Activated T-cell treated with anti-CD3 and anti-CD28 coated beads for 24 hours (primary cell): Measurements from ENCODE around the gene TRMT2B.
A peak's percentile ranks its signal among the peaks of the same experiment; 100 is the strongest.
"Not testable (repeated sequence)": the region's sequence is repeated elsewhere in the genome, so short reads cannot be mapped to it uniquely, and the experiment has no call there.

Experiments
- DNase-seq: peaks from one replicate; pipeline ENCODE4 v3.0.0-alpha.2; 2020; ENCODE audit warnings: low read depth

TRMT2B gene, protein sequence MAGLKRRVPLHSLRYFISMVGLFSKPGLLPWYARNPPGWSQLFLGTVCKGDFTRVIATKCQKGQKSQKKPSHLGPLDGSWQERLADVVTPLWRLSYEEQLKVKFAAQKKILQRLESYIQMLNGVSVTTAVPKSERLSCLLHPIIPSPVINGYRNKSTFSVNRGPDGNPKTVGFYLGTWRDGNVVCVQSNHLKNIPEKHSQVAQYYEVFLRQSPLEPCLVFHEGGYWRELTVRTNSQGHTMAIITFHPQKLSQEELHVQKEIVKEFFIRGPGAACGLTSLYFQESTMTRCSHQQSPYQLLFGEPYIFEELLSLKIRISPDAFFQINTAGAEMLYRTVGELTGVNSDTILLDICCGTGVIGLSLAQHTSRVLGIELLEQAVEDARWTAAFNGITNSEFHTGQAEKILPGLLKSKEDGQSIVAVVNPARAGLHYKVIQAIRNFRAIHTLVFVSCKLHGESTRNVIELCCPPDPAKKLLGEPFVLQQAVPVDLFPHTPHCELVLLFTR

DNA sequence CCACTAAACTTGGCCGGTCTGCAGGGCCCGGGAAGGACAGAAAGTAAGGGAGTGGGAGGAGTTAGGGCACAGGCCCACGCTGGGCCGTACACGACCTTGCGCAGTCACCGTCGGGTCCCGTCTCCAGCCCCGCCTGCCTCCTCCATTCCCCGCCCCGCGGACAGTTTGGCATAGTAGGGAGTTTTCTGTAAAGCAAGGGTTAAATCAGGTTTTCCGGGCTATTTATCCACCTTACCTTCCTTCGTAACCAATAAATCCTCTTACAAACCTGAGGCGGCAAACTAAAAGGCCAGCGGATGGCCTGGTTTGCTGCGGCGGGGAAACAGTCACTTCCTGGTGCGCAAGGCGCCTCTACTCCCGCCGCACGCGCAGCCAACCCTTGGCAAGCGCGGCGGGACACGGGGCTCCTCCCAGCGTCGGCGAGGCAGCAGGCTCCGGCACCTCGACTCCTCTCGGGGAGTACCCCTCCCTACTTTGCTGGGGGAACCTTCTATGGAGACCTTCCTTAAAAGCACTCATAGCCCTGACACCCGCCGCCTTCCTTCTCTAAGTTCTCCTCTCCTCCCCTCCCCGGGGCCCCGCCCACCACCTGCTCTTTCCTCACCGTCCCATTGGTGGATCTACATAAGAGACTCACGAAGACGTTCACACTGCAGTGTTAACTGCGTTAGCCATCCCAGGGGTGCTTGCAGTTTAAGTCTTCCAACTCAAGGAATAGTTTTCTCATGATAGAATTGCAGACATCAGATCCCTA is at the start of gene TRMT2B:
Gene TRMT2B, minus strand, starts transcription at position 563 of the 754 bp plus-strand sequence. CDS start 9,822 bp downstream, outside the sequence.
- peak; percentile 60 for DNase-seq

DNA sequence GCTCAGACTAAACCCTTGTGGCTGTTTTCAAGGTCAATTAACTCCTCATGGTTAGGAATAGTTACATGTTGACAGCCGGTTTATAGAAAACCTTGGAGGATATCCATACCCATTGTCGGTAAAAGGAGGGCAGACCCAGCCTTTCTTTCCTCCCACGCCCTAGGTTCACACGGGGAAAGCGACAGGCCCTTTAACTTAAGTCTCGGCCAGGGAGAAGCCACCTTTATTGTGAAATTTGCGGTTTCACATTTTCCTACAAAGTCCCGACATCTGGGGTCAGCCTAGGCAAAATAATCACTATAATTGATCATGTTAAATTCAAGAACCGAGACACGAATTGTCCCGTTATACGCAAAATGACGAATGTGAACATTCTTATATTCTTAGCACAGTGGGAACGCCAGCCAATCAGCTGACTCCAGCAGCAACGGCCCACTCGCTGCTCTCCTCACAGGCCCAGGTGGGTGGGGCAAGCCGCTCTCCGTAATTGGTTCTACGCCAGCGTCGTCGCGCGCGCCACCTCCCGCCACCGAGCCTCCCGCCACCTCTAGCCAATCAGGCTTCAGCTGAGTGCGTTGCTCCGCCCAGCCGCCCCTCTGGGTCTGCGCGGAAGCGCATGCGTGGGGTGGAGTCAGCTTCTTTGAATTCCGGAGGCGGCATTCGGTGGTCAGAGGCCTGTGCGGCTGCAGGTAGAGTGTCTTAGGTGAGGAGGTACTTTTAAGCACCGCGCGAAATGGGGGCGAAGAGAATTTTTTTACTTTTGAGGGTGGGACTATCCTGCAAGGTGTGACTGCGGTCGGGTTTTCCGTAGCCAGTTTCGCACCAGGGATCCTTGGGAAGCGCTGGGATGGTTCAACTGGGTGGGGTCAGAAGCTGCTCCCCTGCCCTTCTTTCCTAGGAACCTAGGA is 45.9 kb upstream of the TRMT2B start, which contains the start of gene CENPI:
Gene CENPI, plus strand, starts transcription at position 659 of the 908 bp plus-strand sequence. CDS start 2,867 bp downstream, outside the sequence.
- DNase-seq: peak; percentile 87

DNA sequence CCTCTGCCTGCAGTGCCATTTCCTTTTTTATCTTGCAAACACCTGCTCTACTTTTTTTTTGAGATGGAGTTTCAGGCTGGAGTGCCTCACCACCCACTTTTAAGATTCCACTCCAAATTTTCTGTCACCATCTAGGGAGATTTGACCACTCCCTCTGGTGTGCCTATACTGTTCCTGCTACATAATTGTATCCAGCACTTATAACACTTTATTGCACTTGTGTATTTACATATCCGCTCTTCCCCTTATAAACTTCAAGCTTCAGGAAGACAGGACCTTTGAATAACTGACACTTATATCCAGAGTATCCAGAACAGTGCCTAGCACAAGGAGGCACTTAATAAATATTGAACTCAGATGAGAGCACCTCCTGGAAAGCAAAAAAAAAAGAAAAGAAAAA is 39.9 kb upstream of the TRMT2B start:
- no peak for DNase-seq

- no peak for DNase-seq
Observed at GRCh38 chrX:101081231-101081630, 29.3 kb upstream of the TRMT2B start.

DNA sequence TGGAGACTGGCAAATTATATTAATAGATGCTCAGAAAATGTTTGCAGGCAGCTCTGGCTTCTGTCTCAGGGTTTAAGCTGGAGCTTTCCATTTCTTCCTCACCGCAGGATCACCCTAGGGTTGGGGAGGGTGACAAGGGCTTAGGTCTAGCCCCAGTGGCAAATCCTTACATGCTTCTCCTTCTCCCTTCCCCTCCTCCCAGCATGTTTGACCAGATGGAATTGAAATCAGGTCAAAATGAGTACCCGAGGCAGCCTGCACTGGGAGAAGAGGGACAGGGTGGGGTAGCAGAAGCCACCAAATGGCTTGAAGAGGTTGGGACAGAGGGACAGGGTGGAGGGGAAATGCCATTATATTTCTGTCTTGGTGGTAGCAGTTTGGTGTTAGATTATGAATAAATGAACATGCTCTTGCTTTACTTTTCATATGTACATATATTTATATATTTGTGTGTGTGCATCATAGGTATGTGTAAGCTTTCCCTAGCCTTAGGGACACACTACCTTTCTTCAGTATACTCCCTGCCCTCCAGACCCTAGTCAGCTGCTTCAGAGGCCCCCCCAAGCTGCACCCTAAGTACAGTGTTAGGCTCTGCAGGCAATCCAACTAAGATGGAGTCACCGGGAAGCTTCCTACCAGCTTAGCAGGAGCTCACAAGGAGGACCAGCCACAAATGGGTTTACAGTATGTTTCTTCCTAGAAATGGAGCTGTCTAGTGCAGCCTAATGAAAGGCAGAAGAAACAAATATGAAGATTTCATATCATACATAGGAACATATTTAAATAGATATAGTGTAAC is 28.6 kb upstream of the TRMT2B start:
- no peak for DNase-seq

- DNase-seq: no peak
Observed at GRCh38 chrX:101079736-101080270, 27.9 kb upstream of the TRMT2B start.

GRCh38 chrX:101078716-101079598 is 27.0 kb upstream of the TRMT2B start, which contains the start of gene TMEM35A:
Gene TMEM35A, plus strand, starts transcription at chrX:101078879. Its CDS starts 124 bp downstream, at chrX:101079003.
- DNase-seq: no peak

DNA sequence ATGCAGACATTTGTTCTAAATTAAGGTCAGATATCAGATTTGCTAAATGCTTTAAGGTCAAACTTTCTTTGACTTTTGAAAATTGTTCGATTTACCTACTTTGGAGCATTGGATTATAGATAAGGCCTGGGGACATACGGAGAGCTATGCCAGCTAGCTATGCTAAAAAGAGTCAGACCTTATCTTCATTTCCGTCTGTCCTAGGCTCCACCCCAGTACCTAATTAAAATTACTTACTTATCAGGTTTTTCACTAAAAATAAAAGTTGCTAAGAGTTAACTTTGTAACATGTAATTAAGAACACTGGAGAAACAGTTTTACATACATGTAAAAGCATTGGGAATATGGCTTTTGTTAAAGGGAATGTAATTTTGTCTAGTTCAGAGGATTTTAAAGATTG is 19.7 kb upstream of the TRMT2B start:
- DNase-seq: no peak

DNA sequence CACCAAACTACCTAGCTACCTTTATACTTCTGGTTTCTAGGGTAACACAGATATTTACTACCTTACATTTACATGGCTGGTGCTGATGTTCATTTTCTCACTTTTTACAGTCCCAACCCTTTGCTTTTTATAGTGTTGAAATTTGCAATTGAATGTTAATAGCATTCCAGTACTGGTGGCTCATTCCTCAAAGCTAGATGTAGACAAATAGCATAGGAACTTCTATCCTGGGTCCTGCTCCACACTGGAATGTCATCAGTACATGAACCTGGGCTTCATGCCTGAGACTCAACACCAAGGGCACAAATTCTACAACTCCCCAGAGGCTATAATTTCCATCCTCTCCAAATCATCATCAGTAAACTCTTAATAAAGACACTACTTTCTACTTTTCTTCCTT is 10.3 kb upstream of the TRMT2B start:
- DNase-seq: no peak

DNA sequence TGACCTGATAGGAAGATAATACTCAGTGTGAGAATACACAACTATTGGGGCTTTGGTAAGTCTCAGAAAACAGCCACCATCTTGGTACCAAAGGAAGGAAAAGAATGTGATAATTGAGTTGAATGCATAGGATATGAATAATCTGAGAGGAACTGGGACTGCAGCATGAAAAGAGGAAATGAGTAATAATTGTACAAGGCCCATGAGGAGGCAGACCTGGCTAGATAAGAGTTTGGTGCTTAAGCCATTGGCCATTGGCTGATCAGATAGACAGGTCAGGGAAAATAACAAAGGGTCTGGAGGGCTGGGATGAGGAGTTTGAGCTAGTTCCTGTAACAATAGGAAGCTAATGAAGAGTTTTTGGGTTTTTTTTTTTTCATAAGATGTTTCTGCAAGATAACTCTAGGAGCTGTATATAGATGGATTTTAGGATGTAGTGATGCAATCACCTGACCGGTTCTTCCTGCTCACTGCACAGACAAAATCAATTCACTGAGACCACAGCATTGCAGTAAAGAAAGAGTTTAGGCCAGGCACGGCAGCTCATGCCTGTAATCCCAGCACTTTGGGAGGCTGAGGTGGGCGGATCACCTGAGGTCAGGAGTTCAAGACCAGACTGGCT is 5.3 kb upstream of the TRMT2B start:
- DNase-seq: no peak

- not testable (repeated sequence) for DNase-seq
Observed at GRCh38 chrX:101056551-101056950, 4.6 kb upstream of the TRMT2B start.

DNA sequence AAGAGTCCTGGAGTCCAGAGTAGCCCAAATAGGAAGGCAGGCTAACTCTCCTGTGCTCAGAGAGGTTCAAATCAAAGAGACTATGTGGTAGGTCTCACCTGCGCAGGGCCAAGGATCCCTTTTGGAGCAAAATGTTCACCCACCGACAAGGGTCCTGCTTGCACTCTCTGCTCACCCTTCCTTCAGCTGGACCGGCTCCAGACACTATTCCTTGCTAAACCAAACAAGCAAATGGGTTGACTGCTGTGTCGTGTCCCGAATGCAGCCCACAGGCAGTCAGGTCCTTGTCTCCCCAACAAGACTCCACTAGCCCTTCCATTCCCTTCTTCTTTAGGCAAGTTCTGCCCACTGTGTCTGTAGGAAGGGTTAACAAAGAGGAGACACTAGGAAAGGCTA is 760 bp downstream of the TRMT2B start:
- DNase-seq: no peak

- DNase-seq: no peak
Observed at GRCh38 chrX:101040197-101040596, 11.7 kb downstream of the TRMT2B start.

GRCh38 chrX:101037231-101037630 is 14.7 kb downstream of the TRMT2B start:
- no peak for DNase-seq

DNA sequence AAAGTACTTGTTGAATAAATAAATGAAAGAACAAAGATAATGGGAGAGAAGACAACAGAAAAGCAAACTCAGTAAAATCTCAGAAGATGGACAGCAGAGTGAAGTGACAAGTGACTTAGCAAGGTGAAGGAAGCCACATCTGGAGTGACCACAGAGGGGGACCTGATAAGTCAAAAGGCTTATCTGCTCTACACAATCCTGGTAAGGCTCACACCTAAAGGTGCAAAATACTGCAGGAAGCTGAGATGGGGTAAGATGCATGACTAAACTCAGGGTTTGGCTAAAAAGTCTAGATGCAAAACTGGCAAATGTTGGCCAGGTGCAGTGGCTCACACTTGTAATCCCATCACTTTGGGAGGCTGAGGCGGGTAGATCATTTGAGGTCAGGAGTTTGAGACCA is 22.2 kb downstream of the TRMT2B start:
- no peak for DNase-seq

- no peak for DNase-seq
Observed at GRCh38 chrX:101028562-101028961, 23.3 kb downstream of the TRMT2B start.

DNA sequence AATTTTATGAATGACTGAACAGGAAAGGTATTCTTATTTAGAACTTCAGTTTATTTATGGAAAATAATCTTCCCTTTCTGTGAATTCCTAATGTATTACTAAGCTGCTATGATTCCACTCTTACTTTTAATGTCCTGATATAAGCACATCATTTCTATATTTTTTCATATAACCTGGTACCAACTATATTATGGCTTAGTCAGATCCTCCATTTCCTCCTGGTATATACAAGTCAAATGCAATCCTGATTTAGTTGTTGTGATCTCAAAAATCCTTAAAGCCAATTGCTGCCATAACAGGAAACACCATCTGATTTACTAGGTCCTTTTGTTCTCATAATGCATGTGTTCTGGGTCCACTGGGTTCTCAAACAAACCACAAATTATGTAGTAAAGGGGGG is 26.8 kb downstream of the TRMT2B start:
- DNase-seq: no peak

DNA sequence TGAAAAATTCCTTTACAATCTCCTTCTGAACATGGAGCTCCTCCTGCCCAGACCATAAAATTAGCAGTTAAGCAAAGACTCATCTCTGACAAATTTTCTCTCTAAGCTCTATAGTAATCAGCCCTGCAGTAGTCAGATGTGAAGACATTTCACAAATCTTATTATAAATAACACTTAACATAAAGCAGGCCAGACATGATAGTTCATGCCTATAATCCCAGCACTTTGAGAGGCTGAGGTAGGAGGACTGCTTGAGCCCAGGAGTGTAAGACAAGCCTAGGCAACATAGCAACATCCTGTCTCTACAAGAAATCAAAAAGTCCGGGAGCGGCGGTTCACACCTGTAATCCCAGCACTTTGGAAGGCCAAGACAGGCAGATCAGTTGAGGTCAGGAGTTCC is 29.9 kb downstream of the TRMT2B start:
- no peak for DNase-seq

- not testable (repeated sequence) for DNase-seq
Observed at GRCh38 chrX:101012031-101012430, 39.9 kb downstream of the TRMT2B start.
